Measurements from ENCODE around the gene CPA5.
A peak's percentile ranks its signal among the peaks of the same experiment; 100 is the strongest.

DNA sequence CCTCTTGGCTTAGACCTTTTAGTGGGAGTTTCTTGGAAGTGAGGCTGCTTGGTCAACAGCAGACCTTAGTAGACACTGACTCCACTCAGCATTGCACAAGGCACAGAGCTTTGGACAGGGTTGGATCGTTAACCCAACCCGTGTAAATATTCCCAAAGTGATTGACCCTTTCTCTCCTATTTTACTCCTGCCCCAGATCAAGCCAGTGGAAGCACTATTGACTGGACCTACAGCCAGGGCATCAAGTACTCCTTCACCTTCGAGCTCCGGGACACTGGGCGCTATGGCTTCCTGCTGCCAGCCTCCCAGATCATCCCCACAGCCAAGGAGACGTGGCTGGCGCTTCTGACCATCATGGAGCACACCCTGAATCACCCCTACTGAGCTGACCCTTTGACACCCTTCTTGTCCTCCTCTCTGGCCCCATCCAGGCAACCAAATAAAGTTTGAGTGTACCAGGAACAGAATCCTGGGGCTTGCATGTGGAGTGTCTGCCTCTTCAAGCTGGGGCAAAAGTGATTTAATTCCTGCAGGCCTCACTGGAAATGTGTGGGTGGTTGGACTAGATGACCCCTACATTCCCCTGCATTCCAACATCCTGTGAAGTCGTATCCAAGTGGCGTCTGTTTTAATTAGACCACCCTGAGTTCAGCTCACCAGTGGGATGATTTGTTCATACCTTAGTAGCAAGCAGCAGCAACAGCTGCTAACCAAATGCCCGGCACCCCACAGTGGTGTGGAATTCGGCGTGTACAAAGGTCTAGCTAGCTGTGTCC, 43.2 kb downstream of the CPA5 start:
- TF ChIP-seq CTCF (IDR thresholded peaks at IDR 0.05) (no peak), POLR2A (IDR thresholded peaks at IDR 0.05) (peak; percentile 20 to 34 (median 24))

All from body of pancreas (tissue), 4 donors.